ENCODE measurements around the gene AGAP1.

AGAP1 gene

DNA sequence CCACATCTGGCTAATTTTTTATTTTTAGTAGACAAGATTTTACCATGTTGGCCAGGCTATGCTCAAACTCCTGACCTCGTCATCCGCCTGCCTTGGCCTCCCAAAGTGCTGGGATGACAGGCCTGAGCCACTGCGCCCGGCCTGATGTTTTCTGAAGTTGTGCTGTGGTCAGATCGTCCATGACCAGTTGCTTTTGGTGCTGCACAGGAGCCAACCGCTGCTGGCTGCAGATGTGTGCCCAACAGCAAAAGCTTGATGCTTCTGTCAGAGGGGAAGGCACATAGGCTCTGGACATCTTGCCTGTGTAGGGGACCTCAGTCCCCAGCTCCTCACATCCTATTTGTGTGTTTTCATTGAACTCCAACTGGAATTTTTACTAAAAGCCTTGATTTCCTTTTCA, 218.3 kb downstream of the AGAP1 start:
- no peak for DNase-seq (ENCODE audit: low read depth)

DNA sequence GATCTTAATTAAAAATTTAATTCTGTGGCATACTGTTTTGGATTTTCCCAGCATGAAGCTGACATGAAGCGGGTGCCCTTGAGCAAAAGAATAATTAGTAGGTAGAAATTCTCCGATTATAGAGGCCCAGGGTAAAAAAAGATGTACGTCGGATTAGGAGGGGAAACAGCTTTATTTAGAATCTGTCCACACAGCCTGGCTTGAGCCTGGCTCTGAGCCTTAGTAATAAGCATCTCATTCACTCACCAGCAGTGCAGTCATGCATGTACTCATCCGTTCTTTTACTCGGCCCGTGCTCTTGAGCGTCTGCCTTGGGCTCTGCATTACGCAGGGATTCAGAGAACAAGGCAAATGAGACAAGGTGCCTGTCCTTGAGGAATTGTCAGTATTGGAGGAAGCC, 219.3 kb downstream of the AGAP1 start:
- DNase-seq (ENCODE audit: low read depth): no peak

DNA sequence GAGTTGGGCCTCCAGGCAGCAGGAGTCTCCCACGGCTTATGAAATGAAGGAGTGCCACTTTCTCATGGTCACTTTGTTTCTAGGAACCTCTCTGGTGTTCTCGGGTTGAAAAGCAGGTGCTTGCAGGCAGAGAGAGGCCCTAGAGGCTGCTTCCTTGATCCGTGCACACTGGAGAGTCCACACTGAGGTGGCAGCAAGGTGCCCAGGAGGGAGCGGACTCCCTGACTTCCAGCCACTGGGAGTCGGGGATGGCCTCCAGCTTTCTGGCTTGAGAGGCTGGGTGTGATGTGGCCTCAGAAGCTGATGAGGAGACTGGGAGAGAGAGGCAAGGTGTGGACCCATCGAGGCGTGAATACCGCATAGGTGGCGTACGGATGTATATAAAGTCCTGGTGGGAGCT, 221.8 kb downstream of the AGAP1 start:
- no peak for DNase-seq (ENCODE audit: low read depth)

DNA sequence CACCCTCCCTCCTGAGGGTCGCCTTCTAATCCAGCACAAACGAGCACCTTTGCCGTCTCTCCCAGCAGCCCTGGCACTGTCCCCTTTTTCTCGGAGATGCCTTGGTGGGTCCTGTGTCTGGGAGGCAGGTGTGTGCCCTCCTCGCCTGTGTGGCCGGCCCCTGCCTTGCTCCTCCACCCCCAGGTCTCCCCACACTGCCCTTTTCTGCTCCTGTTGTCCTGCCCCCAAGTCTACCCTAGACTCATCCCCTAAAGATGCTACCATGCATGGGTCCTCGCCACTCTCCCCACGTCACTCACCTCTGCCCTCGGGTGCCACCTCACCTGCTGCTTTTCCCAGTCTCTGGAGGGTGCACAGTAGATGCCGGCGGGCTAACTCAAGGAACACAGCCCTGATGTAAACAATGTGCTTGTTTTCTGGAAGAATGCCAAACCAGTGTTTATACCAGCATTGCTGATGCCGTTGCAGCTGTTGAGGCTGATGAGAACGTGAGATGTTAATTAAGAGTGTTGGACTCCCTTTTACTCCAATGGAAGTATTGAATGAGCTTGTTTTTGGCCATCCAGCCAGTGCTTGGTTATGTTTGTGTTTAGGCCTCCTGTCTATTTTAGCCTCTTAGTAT, 223.1 kb downstream of the AGAP1 start:
- DNase-seq (ENCODE audit: low read depth): no peak

DNA sequence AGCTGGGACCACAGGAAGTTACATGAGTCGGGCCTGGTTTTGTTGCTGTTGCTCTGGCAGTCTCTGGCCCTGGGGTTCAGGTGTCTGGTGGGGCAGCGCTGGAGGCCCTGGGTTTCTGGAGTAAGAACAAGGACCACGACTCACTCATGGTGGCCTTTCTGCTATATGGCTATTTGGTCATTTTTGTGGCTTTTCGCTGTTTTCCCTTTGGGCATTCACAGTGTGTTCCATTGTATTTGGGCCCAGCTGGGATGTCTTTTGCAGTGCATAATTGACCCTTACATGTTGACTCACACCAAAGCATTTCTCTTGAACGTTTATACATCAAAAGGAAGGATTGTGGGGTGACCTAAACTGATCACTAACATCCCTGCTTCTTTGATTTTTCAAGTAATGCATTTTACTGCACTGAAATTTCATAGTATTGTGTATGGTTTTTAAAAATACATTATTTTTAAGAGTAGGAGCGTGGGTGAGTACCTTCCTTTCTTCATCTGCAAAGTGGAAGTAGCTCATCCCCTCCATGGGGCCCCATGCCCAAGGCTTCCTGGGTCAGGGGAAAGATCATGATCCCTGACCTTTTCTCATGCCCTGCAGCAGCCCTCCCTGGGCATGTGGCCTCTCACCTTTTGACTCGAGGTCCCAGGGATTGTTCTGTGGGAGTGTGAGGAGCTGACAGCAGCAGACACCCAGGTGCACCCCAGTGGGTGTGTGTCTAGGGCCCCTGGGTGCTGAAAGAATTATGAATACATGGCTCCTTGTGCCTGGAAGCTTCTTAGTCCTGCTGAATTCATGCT, 225.5 kb downstream of the AGAP1 start:
- no peak for DNase-seq (ENCODE audit: low read depth)

DNA sequence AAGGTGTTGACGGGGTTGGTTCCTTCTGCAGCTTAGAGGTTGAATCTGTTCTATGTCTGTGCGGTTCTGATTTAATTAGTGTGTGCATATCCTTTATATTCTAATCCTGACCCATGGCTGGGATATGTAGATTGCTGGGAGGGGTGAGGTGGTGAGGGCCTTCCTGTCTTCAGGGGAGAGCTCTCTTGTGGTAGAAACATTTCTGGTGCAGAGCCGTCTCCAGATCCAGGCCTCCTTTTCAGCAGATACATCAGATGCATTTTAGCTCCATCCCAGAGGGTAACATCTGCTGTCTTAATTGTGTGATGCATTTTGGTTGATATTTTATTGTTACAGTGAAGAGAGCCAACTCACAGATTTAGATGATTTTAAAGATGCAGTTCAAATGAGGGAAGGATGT, 227.8 kb downstream of the AGAP1 start:
- no peak for DNase-seq (ENCODE audit: low read depth)

DNA sequence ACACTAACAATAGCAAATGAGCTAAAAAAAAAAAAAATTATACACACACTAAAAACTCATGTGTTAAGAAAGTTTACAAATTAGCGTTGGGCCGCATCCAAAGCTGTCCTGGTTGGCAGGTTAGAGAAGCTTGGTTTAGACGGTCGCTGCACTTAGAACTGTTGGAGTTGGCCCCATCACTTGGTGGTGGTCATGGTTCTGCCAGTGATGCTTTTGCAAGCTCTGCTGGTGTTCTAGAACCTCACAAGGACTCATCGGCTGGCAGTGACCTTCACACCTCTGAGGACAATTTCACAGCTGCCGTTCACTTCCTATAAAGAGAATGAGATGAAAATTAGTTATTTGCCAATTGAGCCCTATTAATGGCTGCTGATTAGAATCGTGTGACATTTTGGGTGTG, 229.0 kb downstream of the AGAP1 start:
- no peak for DNase-seq (ENCODE audit: low read depth)

DNA sequence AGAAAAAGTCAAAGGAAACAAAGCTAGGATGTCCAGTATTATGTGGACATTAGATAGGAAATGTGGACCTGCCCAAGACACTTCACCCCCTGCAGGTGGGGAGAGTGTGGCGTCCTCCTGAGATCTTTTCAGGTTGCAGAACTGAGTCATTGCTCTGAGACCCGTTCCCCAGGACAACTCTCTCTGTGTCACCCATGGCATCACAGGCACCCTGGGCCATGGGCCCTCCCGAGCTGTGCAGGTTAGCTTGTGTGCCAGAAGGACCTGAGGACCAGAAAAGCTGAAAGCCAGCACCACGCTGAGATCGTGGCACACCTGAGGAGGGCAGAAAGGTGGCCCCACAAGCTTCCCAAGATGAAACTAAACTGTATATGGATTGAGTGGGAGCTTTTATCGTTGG, 229.5 kb downstream of the AGAP1 start:
- no peak for DNase-seq (ENCODE audit: low read depth)

DNA sequence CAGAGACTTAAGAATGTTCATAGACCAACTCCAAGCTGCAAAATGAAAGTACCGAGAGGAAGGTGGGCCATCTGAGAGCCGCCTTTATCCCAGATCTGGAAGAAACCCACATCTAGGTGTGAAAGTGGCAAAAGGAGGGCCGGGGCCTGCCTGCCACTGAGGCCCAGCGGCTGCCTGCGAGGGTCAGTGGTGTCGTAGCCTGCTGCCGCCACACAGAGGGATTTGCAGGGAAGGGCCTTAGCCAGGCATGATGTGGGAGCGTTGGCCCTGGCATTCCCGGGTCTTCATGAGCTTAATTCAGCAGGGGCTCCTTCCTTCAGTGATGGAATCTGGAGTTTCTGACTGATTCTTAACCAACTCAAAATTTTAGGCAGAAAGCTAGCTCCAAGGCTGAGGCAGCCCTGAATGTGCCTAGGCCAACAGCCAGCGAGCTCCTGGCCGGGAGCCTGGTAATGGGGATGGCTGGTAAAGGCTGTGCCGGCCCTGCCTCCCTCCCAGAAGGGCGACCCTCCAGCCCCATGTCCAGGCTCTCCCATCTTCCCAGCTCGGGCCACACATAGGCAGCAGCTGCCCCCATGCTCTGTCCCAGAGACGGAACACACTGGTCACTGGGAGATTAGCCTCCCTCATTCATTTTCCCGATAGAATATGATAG, 230.1 kb downstream of the AGAP1 start:
- no peak for DNase-seq (ENCODE audit: low read depth)

DNA sequence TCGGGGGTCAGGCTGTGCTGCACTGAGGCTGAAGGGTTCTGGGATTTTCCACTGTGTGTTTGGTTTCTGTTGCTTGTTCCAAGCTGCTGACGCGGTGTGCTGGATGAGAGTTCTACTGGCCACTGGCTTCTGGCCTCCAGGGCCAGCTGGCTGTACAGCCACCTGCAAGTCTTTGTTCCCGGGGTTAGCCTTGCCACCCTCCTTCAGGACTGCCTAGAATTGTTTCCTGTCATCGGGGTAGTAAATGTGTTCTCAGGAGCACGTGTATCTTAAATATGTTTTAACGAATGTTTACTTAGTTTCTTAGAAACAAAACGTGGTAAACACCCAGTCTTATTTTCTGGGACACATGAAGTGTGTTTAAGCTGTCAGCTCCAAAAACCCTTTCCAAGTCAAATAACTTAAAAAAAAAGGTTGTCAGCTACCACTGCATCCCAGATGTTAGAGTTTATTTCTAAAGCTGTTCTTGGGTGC, 231.2 kb downstream of the AGAP1 start:
- DNase-seq (ENCODE audit: low read depth): no peak

DNA sequence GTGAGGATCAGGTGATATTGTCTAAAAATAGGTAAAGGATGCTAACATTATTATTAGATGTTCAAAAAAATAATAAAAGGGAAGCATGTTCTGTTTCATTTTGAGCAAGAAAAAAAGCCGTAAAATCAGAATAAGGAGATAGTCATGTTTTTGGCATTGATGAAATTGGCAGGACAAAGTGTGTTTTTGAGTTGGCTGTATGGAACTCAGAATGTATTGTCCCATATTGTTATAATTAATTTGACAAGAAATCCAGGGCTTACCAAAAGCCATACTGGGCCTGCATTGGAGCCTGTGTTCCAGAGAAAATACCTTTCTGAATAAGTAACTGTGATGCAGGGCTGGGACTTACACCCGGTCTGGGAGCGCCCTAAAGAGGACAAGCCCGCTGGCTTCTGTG, 232.0 kb downstream of the AGAP1 start:
- no peak for DNase-seq (ENCODE audit: low read depth)

DNA sequence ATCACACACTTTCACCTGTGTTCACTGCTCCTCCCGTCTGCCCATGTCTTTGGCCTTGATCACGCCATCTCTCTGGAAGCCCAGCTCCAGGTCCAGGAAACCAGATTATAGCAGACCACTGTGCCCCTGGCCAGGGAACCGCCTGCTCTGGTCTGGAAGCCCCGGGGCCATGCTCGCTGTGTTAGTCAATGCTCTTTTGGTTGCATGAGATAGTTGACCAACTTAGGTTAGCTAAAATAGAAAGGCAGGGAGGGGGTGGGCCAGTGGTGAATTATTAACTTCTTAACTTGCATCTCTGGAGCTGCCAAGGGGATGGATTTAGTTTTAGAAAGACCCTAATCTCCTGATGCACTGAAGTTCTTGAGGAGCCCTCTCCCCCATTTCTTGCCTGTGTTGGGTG, 232.7 kb downstream of the AGAP1 start:
- no peak for DNase-seq (ENCODE audit: low read depth)

DNA sequence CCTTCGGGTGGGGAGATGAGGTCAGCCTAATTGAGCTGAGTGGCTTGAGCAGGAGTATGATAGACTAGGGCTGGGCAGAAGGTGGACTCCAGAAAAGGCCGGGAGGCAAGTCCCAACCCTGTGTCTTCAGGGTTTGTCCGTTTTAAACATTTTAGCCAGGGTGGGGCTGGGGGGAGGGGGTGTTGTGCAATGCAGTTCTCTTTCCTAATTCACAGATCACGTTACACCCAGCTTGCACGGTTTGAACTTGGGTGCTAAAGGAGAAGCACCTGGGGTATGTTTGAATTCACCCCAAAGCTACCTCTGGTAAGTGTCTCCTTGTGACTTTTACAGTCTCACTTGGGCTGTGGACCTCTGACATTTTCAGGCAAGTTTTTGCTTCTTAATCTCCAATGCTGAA, 233.3 kb downstream of the AGAP1 start:
- no peak for DNase-seq (ENCODE audit: low read depth)

DNA sequence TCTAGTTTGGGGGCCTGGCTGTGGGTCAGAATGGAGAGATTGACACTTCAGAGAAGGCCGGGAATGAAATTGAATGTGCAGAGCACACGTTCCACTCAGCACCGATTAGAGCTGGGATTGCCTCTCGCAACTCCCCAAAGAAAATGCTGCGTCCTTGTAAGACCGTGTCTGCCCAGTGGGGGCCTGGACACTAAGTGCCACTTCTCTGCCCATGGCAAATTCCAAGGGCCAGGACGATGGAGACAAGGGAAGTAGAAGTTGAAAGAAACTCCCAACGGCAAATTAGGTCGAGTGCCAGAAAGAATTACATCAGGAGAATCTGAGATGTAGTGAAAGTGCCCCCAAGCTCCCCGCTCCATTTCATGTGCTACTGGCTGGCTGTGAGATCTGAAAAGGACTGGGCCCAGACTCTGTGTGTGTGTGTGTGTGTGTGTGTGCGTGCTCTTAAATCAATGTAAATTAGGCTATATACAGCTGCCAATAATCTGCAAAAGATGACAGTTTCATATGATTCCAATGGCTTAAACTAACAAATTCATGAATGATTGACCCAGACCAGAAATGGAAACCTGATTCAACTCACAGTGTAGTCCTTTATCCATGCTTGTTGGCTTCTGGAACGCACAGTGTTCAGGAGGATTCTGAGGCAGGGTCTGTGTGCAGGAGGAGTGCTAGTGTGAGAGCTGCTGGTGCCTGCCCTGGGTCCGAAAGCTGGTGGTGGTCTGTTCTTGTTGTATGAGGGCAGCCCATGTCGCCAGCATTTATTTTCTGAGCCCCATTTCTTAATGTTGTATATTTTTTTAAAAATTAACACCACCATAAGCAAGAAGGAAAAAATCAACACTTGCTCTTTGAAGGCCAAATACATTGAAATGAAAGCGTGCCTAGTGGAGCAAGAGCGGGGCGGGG, 234.3 kb downstream of the AGAP1 start:
- no peak for DNase-seq (ENCODE audit: low read depth)

DNA sequence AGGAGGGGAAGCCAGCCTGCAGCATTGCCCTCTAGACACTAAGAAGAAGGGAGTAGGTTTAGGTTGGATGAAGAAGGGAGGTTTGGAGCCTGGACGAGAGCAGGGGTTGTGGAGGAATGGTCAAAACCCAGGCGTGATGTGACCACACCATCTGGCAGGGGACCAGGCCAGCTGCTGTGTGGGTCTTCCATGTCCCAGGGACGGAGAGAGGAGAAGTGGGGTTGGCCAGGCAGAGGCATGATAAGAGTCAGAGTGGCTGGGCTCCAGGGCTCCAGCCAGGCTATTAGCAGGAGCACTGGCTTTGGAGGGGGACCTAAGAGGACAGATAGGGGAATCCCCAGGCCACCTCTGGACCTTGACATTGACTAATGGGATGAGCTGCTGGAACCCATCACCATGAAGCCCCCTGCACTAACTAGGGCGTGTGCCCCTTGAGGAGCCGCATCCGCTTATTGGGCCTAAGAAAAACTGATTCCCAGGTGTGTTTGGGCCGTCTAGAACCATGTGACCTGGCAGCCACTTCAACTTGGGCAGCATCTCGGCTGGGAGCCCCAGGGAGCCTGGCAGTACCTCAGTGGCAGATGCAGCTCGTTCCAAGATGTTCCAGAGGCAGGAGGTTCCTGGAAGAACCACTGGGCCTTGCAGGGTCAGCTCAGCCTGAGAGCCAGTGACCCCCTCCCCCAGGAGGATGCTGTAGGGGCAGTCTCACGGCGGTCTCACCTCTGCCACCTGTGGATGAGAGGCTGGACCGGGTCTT, 235.1 kb downstream of the AGAP1 start:
- no peak for DNase-seq (ENCODE audit: low read depth)

DNA sequence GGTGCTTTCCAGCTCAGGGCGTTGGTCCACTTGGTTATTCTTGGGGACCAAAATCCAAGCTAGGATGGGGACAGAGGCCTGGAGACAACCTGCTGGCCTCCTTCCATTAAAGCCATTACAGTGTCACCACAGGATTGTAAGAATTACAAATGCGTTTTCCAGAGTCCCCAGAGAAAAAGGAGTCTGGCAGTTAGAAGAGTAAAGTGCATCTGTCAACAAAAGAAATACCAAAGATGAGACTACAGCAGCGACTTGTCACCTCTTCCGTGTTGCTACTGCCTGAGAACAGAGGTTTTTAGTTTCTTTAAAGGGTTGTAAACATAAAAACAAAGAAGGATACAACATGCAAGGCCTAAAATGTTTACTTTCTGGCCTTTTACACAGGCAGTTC, 235.7 kb downstream of the AGAP1 start:
- DNase-seq (ENCODE audit: low read depth): no peak

DNA sequence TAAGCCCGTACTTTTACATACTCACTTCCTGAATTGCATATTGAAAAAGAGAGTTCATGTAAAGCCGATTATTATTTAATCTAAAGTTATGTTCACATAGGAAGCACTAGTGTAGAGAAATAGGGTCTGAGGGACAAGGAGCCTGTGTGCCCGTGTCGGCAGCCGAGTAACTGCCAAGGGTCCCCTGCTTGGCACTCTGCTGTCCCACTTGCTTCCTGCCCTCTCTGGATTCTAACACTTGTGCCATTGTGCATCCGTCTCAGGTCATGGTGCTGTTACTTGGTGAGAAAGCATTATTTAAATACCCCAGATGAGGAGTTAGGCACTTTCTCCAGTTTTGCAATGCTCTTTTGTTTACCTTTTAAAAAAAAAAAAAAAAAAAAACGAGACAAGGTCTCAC, 236.3 kb downstream of the AGAP1 start:
- DNase-seq (ENCODE audit: low read depth): no peak

DNA sequence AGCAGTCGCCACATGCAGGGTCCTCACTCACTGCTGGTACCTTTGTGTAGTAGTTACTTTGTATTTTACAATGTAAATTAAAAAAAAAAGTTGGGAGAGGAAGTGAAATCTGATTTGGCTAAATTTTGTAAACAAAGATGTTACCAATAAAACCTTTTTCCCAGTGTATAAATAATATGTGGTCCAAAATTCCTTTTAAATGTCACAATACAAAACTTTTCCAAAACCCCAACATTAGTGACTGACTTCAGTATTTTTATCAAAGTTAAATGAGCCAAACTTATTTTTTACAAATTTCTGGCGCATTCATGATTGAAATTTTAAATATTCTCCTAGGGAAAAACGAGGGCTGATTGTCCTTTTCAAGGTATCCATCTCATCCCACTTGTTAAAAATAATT, 239.9 kb downstream of the AGAP1 start:
- DNase-seq (ENCODE audit: low read depth): no peak

DNA sequence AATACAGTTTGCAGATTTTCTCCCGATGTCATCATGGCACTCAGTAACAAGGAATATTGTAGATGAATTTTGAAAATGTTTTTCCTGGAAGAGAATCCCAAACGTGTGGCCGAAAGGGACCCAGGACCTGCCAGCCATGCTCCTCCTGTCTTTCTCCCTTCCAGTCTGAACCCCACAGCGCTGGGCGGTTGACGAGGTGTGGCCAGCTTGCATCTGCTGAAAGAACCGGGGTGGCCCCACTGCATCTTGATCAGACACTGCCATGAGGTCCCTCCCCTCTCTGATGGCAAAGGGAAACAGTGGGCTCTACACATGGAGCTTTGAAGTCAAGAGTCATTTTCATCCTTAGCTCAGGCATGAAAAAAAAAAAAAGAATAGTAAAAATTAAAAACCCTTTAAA, 240.3 kb downstream of the AGAP1 start:
- DNase-seq (ENCODE audit: low read depth): no peak

DNA sequence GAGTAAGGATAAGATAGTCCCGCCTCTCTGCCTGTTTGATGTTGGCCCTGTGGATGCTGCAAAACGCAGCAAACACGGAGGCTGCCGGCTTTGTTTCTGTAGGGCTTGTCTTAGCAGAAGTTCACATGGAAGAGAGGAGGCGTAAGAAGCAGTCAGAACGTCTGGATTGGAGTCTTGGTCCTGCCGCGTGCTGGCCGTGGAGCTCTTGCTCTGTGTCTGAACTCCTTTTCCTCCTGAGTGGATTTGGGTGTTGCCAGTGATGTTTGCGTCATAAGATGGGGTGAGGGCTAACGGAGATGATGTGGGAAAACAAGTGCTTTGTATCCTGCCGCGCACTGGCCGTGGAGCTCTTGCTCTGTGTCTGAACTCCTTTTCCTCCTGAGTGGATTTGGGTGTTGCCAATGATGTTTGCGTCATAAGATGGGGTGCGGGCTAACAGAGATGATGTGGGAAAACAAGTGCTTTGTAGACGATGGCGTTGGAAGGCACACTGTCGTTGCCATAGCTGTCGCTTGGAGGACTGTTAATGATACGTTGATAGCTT, 240.9 kb downstream of the AGAP1 start:
- no peak for DNase-seq (ENCODE audit: low read depth)

DNA sequence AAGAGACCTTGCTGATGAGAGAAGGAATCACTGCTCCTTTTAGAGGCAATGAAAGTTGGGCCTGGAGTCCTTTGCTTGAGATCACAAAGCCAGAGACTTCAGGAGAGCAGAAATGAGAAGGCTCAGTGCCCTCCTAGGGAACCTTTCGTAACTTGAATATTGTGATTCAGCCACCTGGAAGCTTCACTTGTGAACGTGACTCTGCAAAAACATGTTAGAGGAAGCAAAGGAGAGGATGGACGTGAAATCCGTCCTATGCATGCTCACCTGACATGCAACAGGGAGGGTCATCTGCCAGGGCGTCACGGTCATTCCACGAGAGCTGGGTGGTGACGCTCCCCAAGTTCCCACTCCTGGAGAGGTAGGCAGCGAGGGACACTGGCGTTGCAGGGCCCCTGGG, 243.6 kb downstream of the AGAP1 start:
- no peak for DNase-seq (ENCODE audit: low read depth)
